Measurements from ENCODE around the gene FKBP1A.
A peak's percentile ranks its signal among the peaks of the same experiment; 100 is the strongest.

FKBP1A gene

DNA sequence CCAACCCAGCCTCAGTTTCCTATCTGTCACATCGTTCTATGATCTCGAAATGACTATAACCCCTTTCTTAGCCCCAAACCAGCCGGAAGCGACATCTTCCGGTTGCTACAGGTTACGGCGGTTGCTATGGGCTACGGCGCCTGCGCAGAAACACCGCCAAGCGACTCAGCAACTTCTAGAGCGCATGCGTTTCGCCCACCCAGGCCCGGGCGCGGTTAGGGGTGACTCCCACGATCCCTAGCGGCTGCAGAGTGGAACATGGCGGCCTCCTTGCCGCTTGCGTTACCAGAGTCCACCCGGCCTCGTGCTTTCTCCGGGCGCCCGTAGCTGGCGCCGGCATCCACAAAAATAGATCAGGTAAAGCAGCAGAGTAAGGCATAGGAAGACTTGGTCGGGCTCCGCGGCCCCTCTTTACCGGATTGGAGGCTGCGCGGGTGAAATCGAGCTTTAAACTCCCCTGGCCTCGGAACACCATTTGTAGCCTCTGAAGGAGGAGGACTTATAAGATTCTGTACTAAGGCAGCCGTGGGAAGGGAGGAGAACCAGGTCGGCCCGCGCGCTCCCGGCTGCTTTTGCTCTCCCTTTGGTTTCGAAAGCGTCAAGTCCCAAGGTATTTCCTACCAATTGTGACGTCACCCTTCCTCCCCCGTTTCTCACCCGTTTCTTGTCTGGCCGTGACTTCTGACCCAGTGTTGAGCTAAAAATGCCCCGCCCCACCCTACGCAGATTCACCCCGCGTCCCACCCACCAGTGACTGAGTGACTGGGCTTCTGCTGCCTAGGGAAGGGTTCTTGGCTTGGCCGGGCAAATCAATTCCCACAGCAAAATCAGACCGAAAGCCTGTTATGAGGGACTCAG is 67.5 kb downstream of the FKBP1A start (continued):
- TF ChIP-seq, protein P1, sequence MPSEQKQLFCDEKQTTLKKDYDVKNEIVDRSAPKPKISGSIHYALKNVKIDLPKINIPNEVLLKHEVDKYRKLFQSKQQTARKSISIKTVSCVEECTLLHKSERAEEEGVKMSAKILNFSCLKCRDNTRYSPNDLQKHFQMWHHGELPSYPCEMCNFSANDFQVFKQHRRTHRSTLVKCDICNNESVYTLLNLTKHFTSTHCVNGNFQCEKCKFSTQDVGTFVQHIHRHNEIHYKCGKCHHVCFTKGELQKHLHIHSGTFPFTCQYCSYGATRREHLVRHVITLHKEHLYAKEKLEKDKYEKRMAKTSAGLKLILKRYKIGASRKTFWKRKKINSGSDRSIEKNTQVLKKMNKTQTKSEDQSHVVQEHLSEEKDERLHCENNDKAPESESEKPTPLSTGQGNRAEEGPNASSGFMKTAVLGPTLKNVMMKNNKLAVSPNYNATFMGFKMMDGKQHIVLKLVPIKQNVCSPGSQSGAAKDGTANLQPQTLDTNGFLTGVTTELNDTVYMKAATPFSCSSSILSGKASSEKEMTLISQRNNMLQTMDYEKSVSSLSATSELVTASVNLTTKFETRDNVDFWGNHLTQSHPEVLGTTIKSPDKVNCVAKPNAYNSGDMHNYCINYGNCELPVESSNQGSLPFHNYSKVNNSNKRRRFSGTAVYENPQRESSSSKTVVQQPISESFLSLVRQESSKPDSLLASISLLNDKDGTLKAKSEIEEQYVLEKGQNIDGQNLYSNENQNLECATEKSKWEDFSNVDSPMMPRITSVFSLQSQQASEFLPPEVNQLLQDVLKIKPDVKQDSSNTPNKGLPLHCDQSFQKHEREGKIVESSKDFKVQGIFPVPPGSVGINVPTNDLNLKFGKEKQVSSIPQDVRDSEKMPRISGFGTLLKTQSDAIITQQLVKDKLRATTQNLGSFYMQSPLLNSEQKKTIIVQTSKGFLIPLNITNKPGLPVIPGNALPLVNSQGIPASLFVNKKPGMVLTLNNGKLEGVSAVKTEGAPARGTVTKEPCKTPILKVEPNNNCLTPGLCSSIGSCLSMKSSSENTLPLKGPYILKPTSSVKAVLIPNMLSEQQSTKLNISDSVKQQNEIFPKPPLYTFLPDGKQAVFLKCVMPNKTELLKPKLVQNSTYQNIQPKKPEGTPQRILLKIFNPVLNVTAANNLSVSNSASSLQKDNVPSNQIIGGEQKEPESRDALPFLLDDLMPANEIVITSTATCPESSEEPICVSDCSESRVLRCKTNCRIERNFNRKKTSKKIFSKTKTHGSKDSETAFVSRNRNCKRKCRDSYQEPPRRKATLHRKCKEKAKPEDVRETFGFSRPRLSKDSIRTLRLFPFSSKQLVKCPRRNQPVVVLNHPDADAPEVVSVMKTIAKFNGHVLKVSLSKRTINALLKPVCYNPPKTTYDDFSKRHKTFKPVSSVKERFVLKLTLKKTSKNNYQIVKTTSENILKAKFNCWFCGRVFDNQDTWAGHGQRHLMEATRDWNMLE (tag by site-specific recombination; conservative IDR thresholded peaks at IDR 0.05; ENCODE audit: low read depth), result no peak; the same call in 1 of the 2 replicates
- TF ChIP-seq ZNF366 (tag by site-specific recombination; conservative IDR thresholded peaks at IDR 0.05), result no peak
- TF ChIP-seq, protein P2, sequence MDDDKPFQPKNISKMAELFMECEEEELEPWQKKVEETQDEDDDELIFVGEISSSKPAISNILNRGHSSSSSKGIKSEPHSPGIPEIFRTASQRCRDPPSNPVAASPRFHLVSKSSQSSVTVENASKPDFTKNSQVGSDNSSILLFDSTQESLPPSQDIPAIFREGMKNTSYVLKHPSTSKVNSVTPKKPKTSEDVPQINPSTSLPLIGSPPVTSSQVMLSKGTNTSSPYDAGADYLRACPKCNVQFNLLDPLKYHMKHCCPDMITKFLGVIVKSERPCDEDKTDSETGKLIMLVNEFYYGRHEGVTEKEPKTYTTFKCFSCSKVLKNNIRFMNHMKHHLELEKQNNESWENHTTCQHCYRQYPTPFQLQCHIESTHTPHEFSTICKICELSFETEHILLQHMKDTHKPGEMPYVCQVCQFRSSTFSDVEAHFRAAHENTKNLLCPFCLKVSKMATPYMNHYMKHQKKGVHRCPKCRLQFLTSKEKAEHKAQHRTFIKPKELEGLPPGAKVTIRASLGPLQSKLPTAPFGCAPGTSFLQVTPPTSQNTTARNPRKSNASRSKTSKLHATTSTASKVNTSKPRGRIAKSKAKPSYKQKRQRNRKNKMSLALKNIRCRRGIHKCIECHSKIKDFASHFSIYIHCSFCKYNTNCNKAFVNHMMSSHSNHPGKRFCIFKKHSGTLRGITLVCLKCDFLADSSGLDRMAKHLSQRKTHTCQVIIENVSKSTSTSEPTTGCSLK (tag by site-specific recombination; IDR thresholded peaks at IDR 0.05), result no peak
- TF ChIP-seq SP3 (tag by site-specific recombination; IDR thresholded peaks at IDR 0.05), result peak; percentile 57; the same call in 1 of the 2 replicates
- TF ChIP-seq, protein P3, sequence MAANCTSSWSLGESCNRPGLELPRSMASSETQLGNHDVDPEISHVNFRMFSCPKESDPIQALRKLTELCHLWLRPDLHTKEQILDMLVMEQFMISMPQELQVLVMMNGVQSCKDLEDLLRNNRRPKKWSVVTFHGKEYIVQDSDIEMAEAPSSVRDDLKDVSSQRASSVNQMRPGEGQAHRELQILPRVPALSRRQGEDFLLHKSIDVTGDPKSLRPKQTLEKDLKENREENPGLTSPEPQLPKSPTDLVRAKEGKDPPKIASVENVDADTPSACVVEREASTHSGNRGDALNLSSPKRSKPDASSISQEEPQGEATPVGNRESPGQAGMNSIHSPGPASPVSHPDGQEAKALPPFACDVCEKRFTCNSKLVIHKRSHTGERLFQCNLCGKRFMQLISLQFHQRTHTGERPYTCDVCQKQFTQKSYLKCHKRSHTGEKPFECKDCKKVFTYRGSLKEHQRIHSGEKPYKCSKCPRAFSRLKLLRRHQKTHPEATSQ (tag by site-specific recombination; IDR thresholded peaks at IDR 0.05), result no peak
- no peak for TF ChIP-seq ZNF473 (tag by site-specific recombination; IDR thresholded peaks at IDR 0.05)
- peak; percentile 93 for TF ChIP-seq YY2 (tag by site-specific recombination; IDR thresholded peaks at IDR 0.05)
- peak; percentile 43; the same call in 1 of the 2 replicates for TF ChIP-seq ZNF324 (tag by site-specific recombination; IDR thresholded peaks at IDR 0.05)
- TF ChIP-seq, protein P4, sequence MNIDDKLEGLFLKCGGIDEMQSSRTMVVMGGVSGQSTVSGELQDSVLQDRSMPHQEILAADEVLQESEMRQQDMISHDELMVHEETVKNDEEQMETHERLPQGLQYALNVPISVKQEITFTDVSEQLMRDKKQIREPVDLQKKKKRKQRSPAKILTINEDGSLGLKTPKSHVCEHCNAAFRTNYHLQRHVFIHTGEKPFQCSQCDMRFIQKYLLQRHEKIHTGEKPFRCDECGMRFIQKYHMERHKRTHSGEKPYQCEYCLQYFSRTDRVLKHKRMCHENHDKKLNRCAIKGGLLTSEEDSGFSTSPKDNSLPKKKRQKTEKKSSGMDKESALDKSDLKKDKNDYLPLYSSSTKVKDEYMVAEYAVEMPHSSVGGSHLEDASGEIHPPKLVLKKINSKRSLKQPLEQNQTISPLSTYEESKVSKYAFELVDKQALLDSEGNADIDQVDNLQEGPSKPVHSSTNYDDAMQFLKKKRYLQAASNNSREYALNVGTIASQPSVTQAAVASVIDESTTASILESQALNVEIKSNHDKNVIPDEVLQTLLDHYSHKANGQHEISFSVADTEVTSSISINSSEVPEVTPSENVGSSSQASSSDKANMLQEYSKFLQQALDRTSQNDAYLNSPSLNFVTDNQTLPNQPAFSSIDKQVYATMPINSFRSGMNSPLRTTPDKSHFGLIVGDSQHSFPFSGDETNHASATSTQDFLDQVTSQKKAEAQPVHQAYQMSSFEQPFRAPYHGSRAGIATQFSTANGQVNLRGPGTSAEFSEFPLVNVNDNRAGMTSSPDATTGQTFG (tag by site-specific recombination; IDR thresholded peaks at IDR 0.05; ENCODE audit: borderline replicate concordance), result no peak
- TF ChIP-seq, protein P5, sequence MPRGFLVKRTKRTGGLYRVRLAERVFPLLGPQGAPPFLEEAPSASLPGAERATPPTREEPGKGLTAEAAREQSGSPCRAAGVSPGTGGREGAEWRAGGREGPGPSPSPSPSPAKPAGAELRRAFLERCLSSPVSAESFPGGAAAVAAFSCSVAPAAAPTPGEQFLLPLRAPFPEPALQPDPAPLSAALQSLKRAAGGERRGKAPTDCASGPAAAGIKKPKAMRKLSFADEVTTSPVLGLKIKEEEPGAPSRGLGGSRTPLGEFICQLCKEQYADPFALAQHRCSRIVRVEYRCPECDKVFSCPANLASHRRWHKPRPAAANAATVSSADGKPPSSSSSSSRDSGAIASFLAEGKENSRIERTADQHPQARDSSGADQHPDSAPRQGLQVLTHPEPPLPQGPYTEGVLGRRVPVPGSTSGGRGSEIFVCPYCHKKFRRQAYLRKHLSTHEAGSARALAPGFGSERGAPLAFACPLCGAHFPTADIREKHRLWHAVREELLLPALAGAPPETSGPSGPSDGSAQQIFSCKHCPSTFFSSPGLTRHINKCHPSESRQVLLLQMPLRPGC (tag by site-specific recombination; IDR thresholded peaks at IDR 0.05), result 0 out of 2 replicates have a peak, but pooled peaks have one; percentile 59
- no peak for TF ChIP-seq ZNF202 (tag by site-specific recombination; IDR thresholded peaks at IDR 0.05; ENCODE audit: borderline replicate concordance)
- TF ChIP-seq, protein P6, sequence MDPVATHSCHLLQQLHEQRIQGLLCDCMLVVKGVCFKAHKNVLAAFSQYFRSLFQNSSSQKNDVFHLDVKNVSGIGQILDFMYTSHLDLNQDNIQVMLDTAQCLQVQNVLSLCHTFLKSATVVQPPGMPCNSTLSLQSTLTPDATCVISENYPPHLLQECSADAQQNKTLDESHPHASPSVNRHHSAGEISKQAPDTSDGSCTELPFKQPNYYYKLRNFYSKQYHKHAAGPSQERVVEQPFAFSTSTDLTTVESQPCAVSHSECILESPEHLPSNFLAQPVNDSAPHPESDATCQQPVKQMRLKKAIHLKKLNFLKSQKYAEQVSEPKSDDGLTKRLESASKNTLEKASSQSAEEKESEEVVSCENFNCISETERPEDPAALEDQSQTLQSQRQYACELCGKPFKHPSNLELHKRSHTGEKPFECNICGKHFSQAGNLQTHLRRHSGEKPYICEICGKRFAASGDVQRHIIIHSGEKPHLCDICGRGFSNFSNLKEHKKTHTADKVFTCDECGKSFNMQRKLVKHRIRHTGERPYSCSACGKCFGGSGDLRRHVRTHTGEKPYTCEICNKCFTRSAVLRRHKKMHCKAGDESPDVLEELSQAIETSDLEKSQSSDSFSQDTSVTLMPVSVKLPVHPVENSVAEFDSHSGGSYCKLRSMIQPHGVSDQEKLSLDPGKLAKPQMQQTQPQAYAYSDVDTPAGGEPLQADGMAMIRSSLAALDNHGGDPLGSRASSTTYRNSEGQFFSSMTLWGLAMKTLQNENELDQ (tag by site-specific recombination; IDR thresholded peaks at IDR 0.05; ENCODE audit: low read depth), result no peak
- TF ChIP-seq, protein P7, sequence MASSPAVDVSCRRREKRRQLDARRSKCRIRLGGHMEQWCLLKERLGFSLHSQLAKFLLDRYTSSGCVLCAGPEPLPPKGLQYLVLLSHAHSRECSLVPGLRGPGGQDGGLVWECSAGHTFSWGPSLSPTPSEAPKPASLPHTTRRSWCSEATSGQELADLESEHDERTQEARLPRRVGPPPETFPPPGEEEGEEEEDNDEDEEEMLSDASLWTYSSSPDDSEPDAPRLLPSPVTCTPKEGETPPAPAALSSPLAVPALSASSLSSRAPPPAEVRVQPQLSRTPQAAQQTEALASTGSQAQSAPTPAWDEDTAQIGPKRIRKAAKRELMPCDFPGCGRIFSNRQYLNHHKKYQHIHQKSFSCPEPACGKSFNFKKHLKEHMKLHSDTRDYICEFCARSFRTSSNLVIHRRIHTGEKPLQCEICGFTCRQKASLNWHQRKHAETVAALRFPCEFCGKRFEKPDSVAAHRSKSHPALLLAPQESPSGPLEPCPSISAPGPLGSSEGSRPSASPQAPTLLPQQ (tag by site-specific recombination; IDR thresholded peaks at IDR 0.05), result peak; percentile 56; the same call in 1 of the 2 replicates
- no peak for TF ChIP-seq ZNF169 (tag by site-specific recombination; IDR thresholded peaks at IDR 0.05)
- peak; percentile 82 for TF ChIP-seq ZNF629 (tag by site-specific recombination; IDR thresholded peaks at IDR 0.05)
- TF ChIP-seq, protein P8, sequence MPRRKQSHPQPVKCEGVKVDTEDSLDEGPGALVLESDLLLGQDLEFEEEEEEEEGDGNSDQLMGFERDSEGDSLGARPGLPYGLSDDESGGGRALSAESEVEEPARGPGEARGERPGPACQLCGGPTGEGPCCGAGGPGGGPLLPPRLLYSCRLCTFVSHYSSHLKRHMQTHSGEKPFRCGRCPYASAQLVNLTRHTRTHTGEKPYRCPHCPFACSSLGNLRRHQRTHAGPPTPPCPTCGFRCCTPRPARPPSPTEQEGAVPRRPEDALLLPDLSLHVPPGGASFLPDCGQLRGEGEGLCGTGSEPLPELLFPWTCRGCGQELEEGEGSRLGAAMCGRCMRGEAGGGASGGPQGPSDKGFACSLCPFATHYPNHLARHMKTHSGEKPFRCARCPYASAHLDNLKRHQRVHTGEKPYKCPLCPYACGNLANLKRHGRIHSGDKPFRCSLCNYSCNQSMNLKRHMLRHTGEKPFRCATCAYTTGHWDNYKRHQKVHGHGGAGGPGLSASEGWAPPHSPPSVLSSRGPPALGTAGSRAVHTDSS (tag by site-specific recombination; IDR thresholded peaks at IDR 0.05), result no peak
- peak; percentile 94 for TF ChIP-seq ZBTB48 (tag by site-specific recombination; IDR thresholded peaks at IDR 0.05)
- peak; percentile 59; the same call in 1 of the 2 replicates for TF ChIP-seq ZXDB (tag by site-specific recombination; IDR thresholded peaks at IDR 0.05)
- TF ChIP-seq ZNF146 (tag by site-specific recombination; IDR thresholded peaks at IDR 0.05), result no peak
